ENCODE data around the gene FHIT. TPM values are rescaled to one million over a fixed set of nuclear protein-coding genes. Genes with fewer than 3 reads are reported as not detected.
"Not testable (repeated sequence)": the region's sequence is repeated elsewhere in the genome, so short reads cannot be mapped to it uniquely, and the experiment has no call there.

The FHIT gene
- total and polyA plus RNA-seq, 7 donors: 2.4 to 10.2 (median 6.1) TPM

GRCh38 chr3:61222467-61222866, 28.8 kb downstream of the FHIT start:
- no peak for DNase-seq
- TF ChIP-seq POLR2AphosphoS5 (IDR thresholded peaks at IDR 0.05): no peak
- TF ChIP-seq CTCF (IDR thresholded peaks at IDR 0.05): no peak
- peaks cover 0 to 6% (median 0%) of the 10 kb centered on the region in 4 donors for H3K4me1 ChIP-seq
- intact Hi-C loops (cut with DNase I): no loop called here
- H3K27ac ChIP-seq: no peak overlapping the region
- no peaks in the 10 kb centered on the region for H3K36me3 ChIP-seq
- no peak overlapping the region for H3K4me3 ChIP-seq
- H3K27me3 ChIP-seq: no peaks in the 10 kb centered on the region
- whole genome bisulfite sequencing, 2 donors: 95 to 96% methylated on average over 7 of the region's 7 CpGs
- H3K9me3 ChIP-seq: no peaks in the 10 kb centered on the region

- 34 to 77% methylated on average over 6 of the region's 6 CpGs for WGBS, 2 donors
- Histone ChIP-seq H3K4me1 (peaks cover 0 to 6% (median 0%) of the 10 kb centered on the region in 4 donors), H3K27me3 (no peaks in the 10 kb centered on the region), H3K36me3 (no peaks in the 10 kb centered on the region), H3K4me3 (no peak overlapping the region), H3K27ac (no peak overlapping the region), H3K9me3 (no peaks in the 10 kb centered on the region)
- TF ChIP-seq POLR2A (IDR thresholded peaks at IDR 0.05): no peak
- no peak for TF ChIP-seq POLR2AphosphoS5 (IDR thresholded peaks at IDR 0.05)
- TF ChIP-seq CTCF (IDR thresholded peaks at IDR 0.05): no peak
- no peak for TF ChIP-seq EP300 (IDR thresholded peaks at IDR 0.05)
- intact Hi-C loops (cut with DNase I): no loop called here
- no peak for DNase-seq
Measured at GRCh38 chr3:61221759-61222362, 29.4 kb downstream of the FHIT start.

GRCh38 chr3:61218504-61218903, 32.7 kb downstream of the FHIT start:
- peaks cover 0 to 6% (median 0%) of the 10 kb centered on the region in 4 donors for H3K4me1 ChIP-seq
- H3K9me3 ChIP-seq: no peaks in the 10 kb centered on the region
- WGBS, 2 donors: 19 to 67% methylated on average over 4 of the region's 4 CpGs
- H3K27ac ChIP-seq: no peak overlapping the region
- intact Hi-C loops (cut with DNase I): no loop called here
- TF ChIP-seq POLR2A (IDR thresholded peaks at IDR 0.05) (no peak), POLR2AphosphoS5 (IDR thresholded peaks at IDR 0.05) (no peak), EP300 (IDR thresholded peaks at IDR 0.05) (no peak), CTCF (IDR thresholded peaks at IDR 0.05) (no peak)
- no peaks in the 10 kb centered on the region for H3K36me3 ChIP-seq
- no peak overlapping the region for H3K4me3 ChIP-seq
- H3K27me3 ChIP-seq: no peaks in the 10 kb centered on the region
- DNase-seq: no peak

DNA sequence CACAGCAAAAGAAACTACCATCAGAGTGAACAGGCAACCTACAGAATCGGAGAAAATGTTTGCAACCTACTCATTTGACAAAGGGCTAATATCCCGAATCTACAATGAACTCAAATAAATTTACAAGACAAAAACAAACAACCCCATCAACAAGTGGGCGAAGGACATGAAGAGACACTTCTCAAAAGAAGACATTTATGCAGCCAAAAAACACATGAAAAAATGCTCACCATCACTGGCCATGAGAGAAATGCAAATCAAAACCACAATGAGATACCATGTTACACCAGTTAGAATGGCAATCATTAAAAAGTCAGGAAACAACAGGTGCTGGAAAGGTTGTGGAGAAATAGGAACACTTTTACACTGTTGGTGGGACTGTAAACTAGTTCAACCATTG, 35.1 kb downstream of the FHIT start:
- H3K27me3 ChIP-seq; DNase-seq; H3K4me3 ChIP-seq; H3K27ac ChIP-seq; H3K4me1 ChIP-seq; intact Hi-C loops (cut with DNase I); H3K36me3 ChIP-seq; H3K9me3 ChIP-seq: not testable (repeated sequence)
- 91 to 93% methylated on average over 3 of the region's 3 CpGs for WGBS, 2 donors

DNA sequence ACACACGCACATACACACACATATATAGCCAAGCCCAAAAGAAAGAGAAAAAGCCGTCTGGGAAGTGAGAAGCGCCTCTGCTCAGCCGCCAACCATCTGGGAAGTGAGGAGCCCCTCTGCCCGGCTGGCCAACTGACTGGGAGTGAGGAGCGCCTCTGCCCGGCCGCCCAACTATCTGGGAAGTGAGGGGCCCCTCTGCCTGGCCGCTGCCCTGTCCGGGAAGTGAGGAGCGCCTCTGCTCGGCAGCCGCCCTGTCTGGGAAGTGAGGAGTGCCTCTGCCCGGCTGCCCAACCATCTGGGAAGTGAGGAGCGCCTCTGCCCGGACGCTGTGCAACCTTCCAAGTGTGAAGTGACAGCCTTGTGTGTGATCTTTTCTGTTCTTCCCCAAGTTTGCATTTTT, 49.2 kb downstream of the FHIT start:
- no peak for DNase-seq
- Histone ChIP-seq H3K36me3 (no peaks in the 10 kb centered on the region), H3K27ac (no peak overlapping the region), H3K4me1 (peaks cover 0 to 7% (median 0%) of the 10 kb centered on the region in 4 donors), H3K9me3 (no peaks in the 10 kb centered on the region), H3K4me3 (no peak overlapping the region), H3K27me3 (no peaks in the 10 kb centered on the region)
- TF ChIP-seq CTCF (IDR thresholded peaks at IDR 0.05): no peak
- no peak for TF ChIP-seq POLR2A (IDR thresholded peaks at IDR 0.05)
- no peak for TF ChIP-seq EP300 (IDR thresholded peaks at IDR 0.05)
- TF ChIP-seq POLR2AphosphoS5 (IDR thresholded peaks at IDR 0.05): no peak
- 93 to 96% methylated on average over 17 of the region's 17 CpGs for WGBS, 2 donors
- intact Hi-C loops (cut with DNase I): no loop called here
